OCI-LY7 (cell line): ENCODE measurements around the gene ADAMTS2.

Experiments used
- CTCF ChIP-seq: fragments of 200-600 bp; sonication (generic); conservative IDR thresholded peaks from 2 replicates; pipeline ENCODE4 v1.5.1; 2014; ENCODE audit warnings: mild to moderate bottlenecking, antibody characterized with exemption, low read length, moderate library complexity, mixed read lengths
- EZH2phosphoT487 ChIP-seq: fragments of 200-600 bp; sonication (generic); IDR thresholded peaks from 2 replicates; pipeline ENCODE4 v1.6.1; 2018; ENCODE audit warnings: low read depth, borderline replicate concordance, mild to moderate bottlenecking, mixed run types, antibody characterized with exemption, low read length, moderate library complexity, mixed read lengths

DNA sequence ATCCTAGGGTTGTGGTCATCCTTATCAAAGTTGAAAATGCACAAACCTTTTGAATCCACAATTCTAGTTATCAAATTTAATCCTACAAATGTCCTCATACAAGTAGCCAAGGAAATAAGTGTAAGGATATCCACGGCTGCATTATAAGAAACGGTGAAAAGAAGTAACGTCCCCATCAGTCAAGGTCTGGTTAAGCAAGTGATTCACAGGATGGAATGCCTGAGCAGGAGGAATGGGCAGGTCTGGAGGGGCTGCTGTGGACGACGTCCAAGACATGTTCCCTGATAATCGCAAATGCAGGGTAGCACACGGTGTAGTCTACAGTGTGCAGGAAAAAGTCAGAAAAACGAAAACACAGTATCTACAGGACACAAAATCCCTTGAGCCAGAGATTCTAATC is 118.6 kb downstream of the ADAMTS2 start:
- no peak for TF ChIP-seq CTCF
- TF ChIP-seq EZH2phosphoT487 = no peak
